Liver (tissue), 9 donors: ENCODE results near the gene PRRT2. TPM values are rescaled to one million over a fixed set of nuclear protein-coding genes. Genes with fewer than 3 reads are reported as not detected.

ENCODE experiments used
- DNase-seq: peaks from one replicate; pipeline ENCODE4 v3.0.0-alpha.2; 2017; ENCODE audit warnings: low spot score
- H3K27ac ChIP-seq, 2 donors: one replicate each; pipeline ENCODE4 v1.7.0; 2013; ENCODE audit warnings: inconsistent platforms in 2 of 2, low read length in 2 of 2, control low read depth in 1 of 2, low read depth in 1 of 2, mild to moderate bottlenecking in 1 of 2
- H3K27me3 ChIP-seq, 4 donors: one replicate each; pipeline versions ENCODE4 v1.6.1 to v1.7.0; 2013; ENCODE audit warnings: low read length in 3 of 4, inconsistent platforms in 1 of 4, mild to moderate bottlenecking in 1 of 4, moderate library complexity in 1 of 4; ENCODE audit not compliant: control insufficient read depth in 4 of 4, insufficient read depth in 4 of 4
- H3K36me3 ChIP-seq, 4 donors: one replicate each; pipeline versions ENCODE4 v1.6.1 to v1.7.0; 2013; ENCODE audit warnings: low read length in 3 of 4, mild to moderate bottlenecking in 3 of 4, low read depth in 1 of 4, moderate library complexity in 1 of 4; ENCODE audit not compliant: control insufficient read depth in 4 of 4, insufficient read depth in 3 of 4
- H3K4me1 ChIP-seq, 4 donors: one replicate each; pipeline versions ENCODE4 v1.6.1 to v1.7.0; 2013; ENCODE audit warnings: low read length in 3 of 4, mild to moderate bottlenecking in 3 of 4, moderate library complexity in 1 of 4; ENCODE audit not compliant: control insufficient read depth in 4 of 4, insufficient read depth in 4 of 4
- H3K4me3 ChIP-seq, 3 donors: one replicate each; pipeline versions ENCODE4 v1.6.1 to v1.7.0; 2013; ENCODE audit warnings: low read length in 3 of 3, control low read depth in 1 of 3, low read depth in 1 of 3, mild to moderate bottlenecking in 1 of 3
- H3K9ac ChIP-seq, 2 donors: one replicate each; pipeline ENCODE4 v1.7.0; 2013; ENCODE audit warnings: low read length in 2 of 2, mild to moderate bottlenecking in 2 of 2, moderate library complexity in 2 of 2, control low read depth in 1 of 2, low read depth in 1 of 2
- H3K9me3 ChIP-seq, 4 donors: one replicate each; pipeline versions ENCODE4 v1.6.1 to v1.7.0; 2013; ENCODE audit warnings: low read length in 3 of 4; ENCODE audit not compliant: control insufficient read depth in 4 of 4
- FOXA1 ChIP-seq: IDR thresholded peaks from 2 replicates; pipeline ENCODE4 v1.6.1; 2016; ENCODE audit warnings: antibody characterized with exemption
- FOXA2 ChIP-seq: IDR thresholded peaks from 2 replicates; pipeline ENCODE4 v1.6.1; 2016; ENCODE audit warnings: antibody characterized with exemption
- GABPA ChIP-seq, 2 donors: IDR thresholded peaks in 1 of 2; conservative IDR thresholded peaks in 1 of 2; 2 replicates each; pipeline ENCODE4 v1.6.1; 2016; ENCODE audit warnings: antibody characterized with exemption in 2 of 2, mild to moderate bottlenecking in 1 of 2, moderate library complexity in 1 of 2
- HNF4A ChIP-seq, 2 donors: conservative IDR thresholded peaks; 2 replicates each; pipeline ENCODE4 v1.6.1; 2016; ENCODE audit warnings: antibody characterized with exemption in 2 of 2, mild to moderate bottlenecking in 2 of 2
- HNF4G ChIP-seq: IDR thresholded peaks from 2 replicates; pipeline ENCODE4 v1.6.1; 2016; ENCODE audit warnings: antibody characterized with exemption
- JUND ChIP-seq, 2 donors: IDR thresholded peaks; 2 replicates each; pipeline ENCODE4 v1.6.1; 2016; ENCODE audit warnings: antibody characterized with exemption in 2 of 2
- NR2F2 ChIP-seq: IDR thresholded peaks from 2 replicates; pipeline ENCODE4 v1.6.1; 2016; ENCODE audit warnings: antibody characterized with exemption
- RAD21 ChIP-seq, 2 donors: IDR thresholded peaks; 2 replicates each; pipeline ENCODE4 v1.6.1; 2016; ENCODE audit warnings: antibody characterized with exemption in 2 of 2, mild to moderate bottlenecking in 2 of 2
- RXRA ChIP-seq, 2 donors: IDR thresholded peaks; 2 replicates each; pipeline ENCODE4 v1.6.1; 2017 to 2018; ENCODE audit warnings: antibody characterized with exemption in 2 of 2, mild to moderate bottlenecking in 1 of 2
- SP1 ChIP-seq: IDR thresholded peaks from 2 replicates; pipeline ENCODE4 v1.6.1; 2018; ENCODE audit warnings: antibody characterized with exemption, mild to moderate bottlenecking
- TAF1 ChIP-seq: conservative IDR thresholded peaks from 2 replicates; pipeline ENCODE4 v1.6.1; 2016; ENCODE audit warnings: antibody characterized with exemption, mild to moderate bottlenecking
- WGBS: extraction: QIAGEN DNeasy Blood & Tissue Kit; methylation state at CpG from one replicate; pipeline ENCODE4 v1.1.7; 2013; 5-methylcytosine and 5-hydroxymethylcytosine counted together
- polyA plus RNA-seq, 2 donors: library from polyadenylated mRNA; stranded (reverse) in 1 of 2; unstranded in 1 of 2; fragments of 200-250 nt in 1 of 2; fragments of >200 nt in 1 of 2; fragmentation: Nextera tagmentation in 1 of 2; extraction: Ambion mirVana in 1 of 2; gene quantifications; one replicate each; pipeline versions ENCODE4 v1.2.1 to v1.2.3, GENCODE V29; 2013 to 2015
- total RNA-seq, 2 donors: library from RNA; depleted of rRNA; stranded (reverse); fragments of >200 nt; gene quantifications; one replicate each; pipeline ENCODE4 v1.2.3, GENCODE V29; 2014
- donor health status: healthy.
- donor health status: healthy.
- donor health status: healthy.
- donor health status: healthy.
- donor health status: healthy.

PRRT2 gene
- total and polyA plus RNA-seq, 4 donors = 0.09 to 0.59 (median 0.22) TPM

GRCh38 chr16:29849505-29849904 is 37.5 kb downstream of the PRRT2 start:
- Histone ChIP-seq H3K4me3 (no peak overlapping the region), H3K27me3 (no peaks in the 10 kb centered on the region), H3K27ac (no peak overlapping the region), H3K9ac (no peak overlapping the region), H3K36me3 (peaks cover 8 to 30% (median 19%) of the 10 kb centered on the region in 4 donors), H3K4me1 (no peaks in the 10 kb centered on the region), H3K9me3 (no peaks in the 10 kb centered on the region)
- no peak for TF ChIP-seq SP1
- TF ChIP-seq FOXA1 = no peak
- TF ChIP-seq RXRA (IDR thresholded peaks at IDR 0.05) = no peak
- TF ChIP-seq FOXA2 = no peak
- WGBS = 93% methylated on average over 5 of the region's 5 CpGs
- no peak for DNase-seq

- WGBS = 88% methylated on average over 3 of the region's 3 CpGs
- H3K9ac ChIP-seq = no peak overlapping the region
- H3K4me1 ChIP-seq = no peaks in the 10 kb centered on the region
- H3K36me3 ChIP-seq = peaks cover 8 to 15% (median 10%) of the 10 kb centered on the region in 4 donors
- no peak overlapping the region for H3K4me3 ChIP-seq
- no peak overlapping the region for H3K27ac ChIP-seq
- no peaks in the 10 kb centered on the region for H3K9me3 ChIP-seq
- no peak for TF ChIP-seq HNF4G
- H3K27me3 ChIP-seq = no peaks in the 10 kb centered on the region
- no peak for DNase-seq
Observed at GRCh38 chr16:29850998-29851397, 39.0 kb downstream of the PRRT2 start.

- 75% methylated on average over 7 of the region's 7 CpGs for WGBS
- TF ChIP-seq JUND (IDR thresholded peaks at IDR 0.05) (no peak), RAD21 (IDR thresholded peaks at IDR 0.05) (peak in 1 of 2 donors; percentile 13)
- no peaks in the 10 kb centered on the region for H3K27me3 ChIP-seq
- H3K4me3 ChIP-seq = no peak overlapping the region
- H3K27ac ChIP-seq = peak overlapping the region in 1 of 2 donors; percentile 46
- DNase-seq = no peak
- no peaks in the 10 kb centered on the region for H3K9me3 ChIP-seq
- no peak overlapping the region for H3K9ac ChIP-seq
- H3K4me1 ChIP-seq = no peaks in the 10 kb centered on the region
- H3K36me3 ChIP-seq = peaks cover 0 to 2% (median 2%) of the 10 kb centered on the region in 4 donors
Observed at GRCh38 chr16:29852654-29853053, 40.7 kb downstream of the PRRT2 start.

- 92% methylated on average over 5 of the region's 5 CpGs for WGBS
- Histone ChIP-seq H3K27ac (no peak overlapping the region), H3K4me1 (peaks cover 0 to 14% (median 5%) of the 10 kb centered on the region in 4 donors), H3K9me3 (no peaks in the 10 kb centered on the region), H3K36me3 (peaks cover 0 to 7% (median 1%) of the 10 kb centered on the region in 4 donors), H3K27me3 (no peaks in the 10 kb centered on the region), H3K9ac (no peak overlapping the region), H3K4me3 (no peak overlapping the region)
- TF ChIP-seq TAF1 = no peak
- no peak for DNase-seq
Observed at GRCh38 chr16:29854520-29855100, 42.6 kb downstream of the PRRT2 start.

- peaks cover 7 to 32% (median 20%) of the 10 kb centered on the region in 4 donors for H3K4me1 ChIP-seq
- no peak for TF ChIP-seq HNF4A (conservative IDR thresholded peaks at IDR 0.05)
- no peak for TF ChIP-seq TAF1
- TF ChIP-seq RXRA (IDR thresholded peaks at IDR 0.05) = no peak
- TF ChIP-seq RAD21 (IDR thresholded peaks at IDR 0.05) = no peak
- no peak for TF ChIP-seq NR2F2
- no peak for TF ChIP-seq GABPA (IDR thresholded peaks at IDR 0.05 in 1 of 2, conservative IDR thresholded peaks at IDR 0.05 in 1 of 2)
- no peaks in the 10 kb centered on the region for H3K27me3 ChIP-seq
- no peak overlapping the region for H3K9ac ChIP-seq
- no peak overlapping the region for H3K4me3 ChIP-seq
- H3K27ac ChIP-seq = no peak overlapping the region
- H3K9me3 ChIP-seq = no peaks in the 10 kb centered on the region
- H3K36me3 ChIP-seq = peaks cover 0 to 19% (median 8%) of the 10 kb centered on the region in 4 donors
- no peak for DNase-seq
- WGBS = 92% methylated on average over 7 of the region's 7 CpGs
Observed at GRCh38 chr16:29857133-29857760, 45.3 kb downstream of the PRRT2 start.
